K562 (cell line): ENCODE results near the gene CCDC17. TPM values are rescaled to one million over a fixed set of nuclear protein-coding genes. Genes with fewer than 3 reads are reported as not detected.

Source experiments
- ATAC-seq: fragments of 200-7000 bp; cut with Tn5 transposase; 3 replicates; pipeline ENCODE4 v1.9.1; 2020; ENCODE audit warnings: moderate library complexity
- BruUV-seq: library from RNA; stranded (reverse); fragments of 400-500 nt; replicated peaks from 2 replicates; lab custom pipeline; 2021; lab: Mats Ljungman, UMichigan
- CTCF ChIA-PET: fragments of 300-600 bp; formaldehyde crosslinking; extraction: SDS; loops from one replicate; lab custom pipeline; 2021; ENCODE audit warnings: low intra/inter-chr PET ratio; lab: Yijun Ruan, JAX
- POLR2A ChIA-PET: fragments of 300-600, 350-650 bp; sonication (Branson Sonifier 250); formaldehyde crosslinking; extraction: SDS; loops from one replicate; lab custom pipeline; 2021; ENCODE audit warnings: antibody characterized with exemption, inconsistent platforms; lab: Yijun Ruan, JAX
- DNase-seq, 4 experiments: peaks; one replicate each; pipeline versions ENCODE4 v3.0.0 to v3.0.0-alpha.2; 2011 to 2018; ENCODE audit warnings: low spot score in 3 of 4, mixed read lengths in 3 of 4; ENCODE audit errors: extremely low read depth in 1 of 4
- FAIRE-seq: peaks from 2 replicates; lab custom pipeline; 2011; peaks lifted over from hg19 to GRCh38; lab: Jason Lieb, UNC
- H2AFZ ChIP-seq: 2 replicates; pipeline ENCODE4 v1.6.0; 2011; ENCODE audit warnings: low read depth, low read length, control low read depth, inconsistent platforms
- H3K27ac ChIP-seq: fragments of 200-600 bp; 3 replicates; pipeline ENCODE4 v1.8.0; 2011; ENCODE audit warnings: low read depth, mild to moderate bottlenecking, control low read depth, inconsistent platforms, low read length, moderate library complexity, mixed read lengths; ENCODE audit errors: extremely low read depth
- H3K27me3 ChIP-seq, 2 experiments: fragments of 300-600 bp in 1 of 2; 2 replicates in 1 of 2; 3 replicates in 1 of 2; pipeline versions ENCODE4 v1.6.0 to v1.8.0; 2011; ENCODE audit warnings: inconsistent platforms in 2 of 2, low read length in 2 of 2, mild to moderate bottlenecking in 1 of 2, mixed read lengths in 1 of 2, moderate library complexity in 1 of 2; ENCODE audit not compliant: control insufficient read depth in 2 of 2, insufficient read depth in 2 of 2
- H3K36me3 ChIP-seq: fragments of 300-600 bp; 3 replicates; pipeline ENCODE4 v1.8.0; 2011; ENCODE audit warnings: mild to moderate bottlenecking, low read length, inconsistent platforms; ENCODE audit not compliant: control insufficient read depth, insufficient read depth
- H3K4me1 ChIP-seq, 2 experiments: fragments of 200-600 bp in 1 of 2; replicated peaks in 1 of 2; 2 replicates in 1 of 2; 3 replicates in 1 of 2; pipeline versions ENCODE4 v1.5.1 to v1.8.0; 2011; ENCODE audit warnings: inconsistent platforms in 2 of 2, low read length in 2 of 2, mild to moderate bottlenecking in 1 of 2, mixed read lengths in 1 of 2, moderate library complexity in 1 of 2; ENCODE audit not compliant: control insufficient read depth in 2 of 2, insufficient read depth in 2 of 2
- H3K4me2 ChIP-seq: 2 replicates; pipeline ENCODE4 v1.6.1; 2011; ENCODE audit warnings: low read length, control low read depth, inconsistent platforms, mixed read lengths; ENCODE audit not compliant: insufficient read depth
- H3K4me3 ChIP-seq: fragments of 200-600 bp; sonication (generic), shearing (Covaris generic); 2 replicates; pipeline ENCODE4 v1.5.1; 2016; ENCODE audit warnings: control low read depth, inconsistent platforms
- H3K79me2 ChIP-seq: fragments of 200-600 bp; 3 replicates; pipeline ENCODE4 v1.8.0; 2011; ENCODE audit warnings: low read length, inconsistent platforms; ENCODE audit not compliant: control insufficient read depth, insufficient read depth
- H3K9ac ChIP-seq, 2 experiments: 2 replicates each; pipeline versions ENCODE4 v1.6.0 to v1.6.1; 2011; ENCODE audit warnings: low read depth in 2 of 2, low read length in 2 of 2, control low read depth in 1 of 2, inconsistent platforms in 1 of 2, mild to moderate bottlenecking in 1 of 2, mixed read lengths in 1 of 2; ENCODE audit not compliant: insufficient read depth in 1 of 2
- H3K9me1 ChIP-seq: one replicate; pipeline ENCODE4 v1.6.0; 2011; ENCODE audit warnings: inconsistent platforms, mild to moderate bottlenecking, low read length, moderate library complexity; ENCODE audit not compliant: control insufficient read depth, insufficient read depth
- H3K9me3 ChIP-seq: replicated peaks from 2 replicates; pipeline ENCODE4 v1.5.1; 2011; ENCODE audit warnings: low read depth, low read length, inconsistent platforms; ENCODE audit not compliant: control insufficient read depth, insufficient read depth
- H4K20me1 ChIP-seq: replicated peaks from 2 replicates; pipeline ENCODE4 v1.6.1; 2011; ENCODE audit warnings: low read length, inconsistent platforms, mixed read lengths; ENCODE audit not compliant: control insufficient read depth, insufficient read depth
- CBFA2T2 ChIP-seq: fragments of 450-650 bp; conservative IDR thresholded peaks from 2 replicates; pipeline ENCODE4 v1.6.1; 2017; ENCODE audit warnings: mild to moderate bottlenecking
- HNRNPUL1 ChIP-seq: fragments of 200-400 bp; formaldehyde crosslinking; IDR thresholded peaks from 2 replicates; pipeline ENCODE4 v1.6.1; 2017; ENCODE audit warnings: low read length
- IFI16 ChIP-seq: fragments of 250-450 bp; sonication (Bioruptor Pico); IDR thresholded peaks from 2 replicates; pipeline ENCODE4 v2.1.2; 2022; ENCODE audit warnings: mild to moderate bottlenecking, inconsistent platforms
- JUN ChIP-seq, 2 experiments: sonication (generic) in 1 of 2; formaldehyde crosslinking in 1 of 2; IDR thresholded peaks; 2 replicates each; pipeline versions ENCODE4 v1.6.1 to v1.8.0; 2012 to 2022; ENCODE audit warnings: borderline replicate concordance in 2 of 2, mild to moderate bottlenecking in 2 of 2, improper control_type of control experiment in 1 of 2, low read depth in 1 of 2, low read length in 1 of 2, missing genetic modification reagents in 1 of 2
- KAT2B ChIP-seq: IDR thresholded peaks from one replicate; pipeline ENCODE4 v1.6.1; 2012; ENCODE audit warnings: low read depth, mild to moderate bottlenecking, control low read depth, inconsistent platforms, low read length, moderate library complexity
- SOX6 ChIP-seq: fragments of 450-650 bp; IDR thresholded peaks from 2 replicates; pipeline ENCODE4 v1.6.1; 2014; ENCODE audit warnings: mild to moderate bottlenecking
- TCFL5 ChIP-seq: fragments of 250-450 bp; sonication (Bioruptor Pico); conservative IDR thresholded peaks from 2 replicates; pipeline ENCODE4 v1.6.1; 2021; ENCODE audit warnings: mild to moderate bottlenecking, moderate library complexity, matching md5 sums
- WGBS: fragments of 100-300 bp; shearing (Covaris generic); methylation state at CpG from one replicate; pipeline ENCODE4 v1.1.6; 2016; ENCODE audit warnings: low coverage, mixed read lengths; ENCODE audit not compliant: insufficient coverage; ENCODE audit errors: missing lambda C conversion rate; 5-methylcytosine and 5-hydroxymethylcytosine counted together
- in situ Hi-C: fragments of 300-500 bp; cut with MboI; formaldehyde crosslinking; loops from 4 replicates; pipeline ENCODE4 v1.15.0; 2018; ENCODE audit warnings: inconsistent platforms, mixed read lengths
- intact Hi-C: fragments of 100-400 bp; cut with micrococcal nuclease; formaldehyde crosslinking; loops from 2 replicates; pipeline ENCODE4 v1.14.2; 2022
- polyA plus RNA-seq, 8 experiments: library from polyadenylated mRNA; depleted of rRNA in 4 of 8; stranded (reverse) in 5 of 8; unstranded in 3 of 8; fragments of >200 nt; fragmentation: Nextera tagmentation in 2 of 8; fragmentation: Illumina TruSeq in 1 of 8; extraction: Ambion mirVana in 2 of 8; extraction: Trizol in 1 of 8; gene quantifications; 2 replicates each; pipeline versions ENCODE4 v1.2.1 to v1.2.3, GENCODE V29; 2011 to 2014; ENCODE audit warnings: inconsistent platforms in 1 of 8, missing spikeins in 1 of 8
- total RNA-seq, 7 experiments: library from RNA; depleted of rRNA in 6 of 7; stranded (reverse); fragments of >200 nt in 6 of 7; fragmentation: Illumina TruSeq in 2 of 7; extraction: Trizol in 2 of 7; gene quantifications; 2 replicates each; pipeline versions ENCODE4 v1.2.1 to v1.2.3, GENCODE V29; 2011 to 2021; ENCODE audit warnings: low replicate concordance in 1 of 7

The CCDC17 gene
- total and polyA plus RNA-seq, 9 of the 15 experiments (the other 6 are each of a cell fraction or from before 2014, with no cell fraction given), result 0.20 to 2.4 (median 0.85) TPM

DNA sequence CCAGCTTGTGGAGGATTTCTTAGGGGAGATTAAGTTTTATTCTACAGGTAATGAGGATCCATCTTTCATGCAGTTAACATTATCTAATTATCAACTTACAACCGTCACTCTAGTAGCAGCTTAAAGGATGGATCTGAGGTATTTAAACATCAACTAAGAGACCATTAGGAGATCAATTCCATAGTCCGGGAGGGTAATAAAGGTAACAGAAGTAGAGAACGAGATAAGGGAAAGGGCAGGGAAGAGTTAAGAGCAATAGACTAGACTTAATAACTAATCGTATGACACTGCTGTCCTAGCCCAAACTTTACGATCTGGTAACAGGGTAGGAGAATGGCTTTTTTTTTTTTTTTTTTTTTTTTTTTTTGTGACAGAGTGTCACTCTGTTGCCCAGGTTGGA is 19.5 kb upstream of the CCDC17 start:
- Histone ChIP-seq H3K4me3 (no peak overlapping the region), H3K9ac (no peak overlapping the region), H3K4me2 (no peak overlapping the region), H2AFZ (no peak overlapping the region), H3K4me1 (no peaks in the 10 kb centered on the region), H3K27me3 (no peaks in the 10 kb centered on the region), H3K9me1 (no peaks in the 10 kb centered on the region), H3K27ac (no peak overlapping the region), H3K9me3 (no peaks in the 10 kb centered on the region), H3K79me2 (no peaks in the 10 kb centered on the region; the same call in 1 of the 3 replicates), H4K20me1 (no peaks in the 10 kb centered on the region), H3K36me3 (peaks cover 83% of the 10 kb centered on the region)
- intact Hi-C loops, result no loop called here
- in situ Hi-C loops, result loop anchor here (25.0 kb wide), 1 partner anchor 544 kb away; the partner anchor contains the start of genes P3R3URF, POMGNT1 and TSPAN1
- ATAC-seq, result no peak
- TF ChIP-seq JUN (IDR thresholded peaks at IDR 0.05; ENCODE audit: borderline replicate concordance, low read depth, low read length) (no peak), JUN (CRISPR knock-in tag; IDR thresholded peaks at IDR 0.05; ENCODE audit: borderline replicate concordance) (no peak), HNRNPUL1 (no peak), IFI16 (CRISPR knock-in tag) (no peak), TCFL5 (no peak), SOX6 (no peak), KAT2B (no peak), CBFA2T2 (no peak)
- no peak for DNase-seq
- BruUV-seq, result no TSS peak
- WGBS, result 74% methylated on average over 5 of the region's 5 CpGs
- ChIA-PET POLR2A (interaction anchor here (0.7 to 5.4 kb wide), 3 partner anchors 8 to 282 kb away, joined by 3 to 35 read pairs (median 3); no protein-coding TSS in a partner anchor), CTCF (no interaction called here)
- no peak for FAIRE-seq
